Measurements from ENCODE around the gene PPP2R2C. TPM values are rescaled to one million over a fixed set of nuclear protein-coding genes. Genes with fewer than 3 reads are reported as not detected.

Gene PPP2R2C
- total and polyA plus RNA-seq, 2 of the 4 experiments (the other 2 are of a cell fraction) = 0.03 TPM; not detected in 1

GRCh38 chr4:6392407-6392806, 80.0 kb downstream of the PPP2R2C start:
- ATAC-seq (ENCODE audit: low read depth) = no peak
- Histone ChIP-seq H2AK9ac (replicated peaks; ENCODE audit: low read depth, low read length, poor library complexity) (no peak overlapping the region), H3K27me3 (ENCODE audit: control insufficient read depth, insufficient read depth, low read length) (peaks cover 25% of the 10 kb centered on the region), H4K5ac (ENCODE audit: low read depth, low read length) (no peak overlapping the region), H2BK5ac (ENCODE audit: low read depth, low read length, poor library complexity, severe bottlenecking) (no peak overlapping the region), H3K23ac (ENCODE audit: low read depth, low read length) (no peak overlapping the region), H3K4me2 (ENCODE audit: low read depth, low read length) (no peak overlapping the region), H3K9me1 (ENCODE audit: insufficient read depth, low read length) (no peaks in the 10 kb centered on the region), H4K91ac (ENCODE audit: insufficient read depth, low read depth, low read length) (no peak overlapping the region), H3K9me3 (ENCODE audit: control insufficient read depth, insufficient read depth, low read length) (no peaks in the 10 kb centered on the region), H3K79me1 (ENCODE audit: low read depth in 1 of 2, low read length in 2 of 2) (no peaks in the 10 kb centered on the region), H4K8ac (ENCODE audit: low read depth in 2 of 2, low read length in 2 of 2) (no peak overlapping the region), H2AFZ (replicated peaks; ENCODE audit: low read length, poor library complexity) (no peak overlapping the region), H3K18ac (ENCODE audit: low read depth, low read length) (no peak overlapping the region), H3K36me3 (ENCODE audit: control insufficient read depth, insufficient read depth, low read length) (no peaks in the 10 kb centered on the region), H2BK120ac (ENCODE audit: low read depth, low read length) (no peak overlapping the region), H3K14ac (replicated peaks; ENCODE audit: low read depth, low read length) (no peak overlapping the region), H2BK15ac (ENCODE audit: low read depth, low read length) (no peak overlapping the region), H2AK5ac (ENCODE audit: low read depth, low read length) (no peak overlapping the region), H3K4me3 (ENCODE audit: insufficient read depth, low read depth, low read length) (no peak overlapping the region), H3K27ac (ENCODE audit: insufficient read depth, low read length) (no peak overlapping the region), H3K56ac (ENCODE audit: extremely low read depth, insufficient read depth, low read length) (no peak overlapping the region), H2BK20ac (ENCODE audit: low read depth, low read length) (no peak overlapping the region), H4K20me1 (ENCODE audit: insufficient read depth, low read length) (no peaks in the 10 kb centered on the region), H3K4me1 (ENCODE audit: control insufficient read depth, insufficient read depth, low read length) (no peaks in the 10 kb centered on the region), H3K9ac (ENCODE audit: low read depth, low read length) (no peak overlapping the region), H3K4ac (ENCODE audit: low read depth, low read length) (no peak overlapping the region)
- dilution Hi-C loops (cut with HindIII; ENCODE audit: low sequenced_read_pairs, unreplicated experiment) = no loop called here
- intact Hi-C loops (cut with micrococcal nuclease) = no loop called here
- 50% methylated on average over 2 of the region's 7 CpGs; no CpG with 5 or more reads in 1 of the 2 experiments for WGBS, 2 experiments (ENCODE audit: extremely low coverage in 2 of 2, insufficient read length in 1 of 2)
- in situ Hi-C loops (cut with MboI; ENCODE audit: low sequenced_read_pairs) = no loop called here
- ChIA-PET POLR2A (ENCODE audit: unreplicated experiment) (no interaction called here), CTCF (no interaction called here)
- no peak for DNase-seq
- no TSS peak for BruUV-seq (replicated peaks)
- TF ChIP-seq RCOR1 (IDR thresholded peaks at IDR 0.05; ENCODE audit: insufficient replicate concordance, low read length) = no peak
- no peak for TF ChIP-seq CHD1 (IDR thresholded peaks at IDR 0.05; ENCODE audit: low read depth, low read length)
- no peak for TF ChIP-seq NFE2L2 (IDR thresholded peaks at IDR 0.05; ENCODE audit: low read depth, low read length)
- no peak for TF ChIP-seq ELK1 (IDR thresholded peaks at IDR 0.05; ENCODE audit: borderline replicate concordance, low read depth, low read length)
- no peak for TF ChIP-seq CEBPB (IDR thresholded peaks at IDR 0.05; ENCODE audit: low read depth, low read length)
- TF ChIP-seq SMC3 (IDR thresholded peaks at IDR 0.05; ENCODE audit: low read depth, low read length) = no peak
- no peak for TF ChIP-seq MXI1 (IDR thresholded peaks at IDR 0.05; ENCODE audit: borderline replicate concordance, low read depth, low read length)
- no peak for TF ChIP-seq MAFK (IDR thresholded peaks at IDR 0.05; ENCODE audit: low read depth, low read length)
- no peak for TF ChIP-seq BHLHE40 (IDR thresholded peaks at IDR 0.05; ENCODE audit: low read depth, low read length)
- no peak for TF ChIP-seq RFX5 (IDR thresholded peaks at IDR 0.05; ENCODE audit: low read depth, low read length)
- TF ChIP-seq POLR2A (IDR thresholded peaks at IDR 0.05; ENCODE audit: low read depth, low read length) = no peak
- TF ChIP-seq RAD21 (IDR thresholded peaks at IDR 0.05; ENCODE audit: low read length) = no peak
- TF ChIP-seq CTCF (conservative IDR thresholded peaks at IDR 0.05; ENCODE audit: low read depth, low read length) = no peak

All from IMR-90 (cell line).